Measurements from ENCODE around the gene CD3E. TPM values are rescaled to one million over a fixed set of nuclear protein-coding genes. Genes with fewer than 3 reads are reported as not detected.

The CD3E gene
- total and polyA plus RNA-seq, 2 of the 8 experiments (the other 6 are each of a cell fraction or from before 2014, with no cell fraction given): not detected

DNA sequence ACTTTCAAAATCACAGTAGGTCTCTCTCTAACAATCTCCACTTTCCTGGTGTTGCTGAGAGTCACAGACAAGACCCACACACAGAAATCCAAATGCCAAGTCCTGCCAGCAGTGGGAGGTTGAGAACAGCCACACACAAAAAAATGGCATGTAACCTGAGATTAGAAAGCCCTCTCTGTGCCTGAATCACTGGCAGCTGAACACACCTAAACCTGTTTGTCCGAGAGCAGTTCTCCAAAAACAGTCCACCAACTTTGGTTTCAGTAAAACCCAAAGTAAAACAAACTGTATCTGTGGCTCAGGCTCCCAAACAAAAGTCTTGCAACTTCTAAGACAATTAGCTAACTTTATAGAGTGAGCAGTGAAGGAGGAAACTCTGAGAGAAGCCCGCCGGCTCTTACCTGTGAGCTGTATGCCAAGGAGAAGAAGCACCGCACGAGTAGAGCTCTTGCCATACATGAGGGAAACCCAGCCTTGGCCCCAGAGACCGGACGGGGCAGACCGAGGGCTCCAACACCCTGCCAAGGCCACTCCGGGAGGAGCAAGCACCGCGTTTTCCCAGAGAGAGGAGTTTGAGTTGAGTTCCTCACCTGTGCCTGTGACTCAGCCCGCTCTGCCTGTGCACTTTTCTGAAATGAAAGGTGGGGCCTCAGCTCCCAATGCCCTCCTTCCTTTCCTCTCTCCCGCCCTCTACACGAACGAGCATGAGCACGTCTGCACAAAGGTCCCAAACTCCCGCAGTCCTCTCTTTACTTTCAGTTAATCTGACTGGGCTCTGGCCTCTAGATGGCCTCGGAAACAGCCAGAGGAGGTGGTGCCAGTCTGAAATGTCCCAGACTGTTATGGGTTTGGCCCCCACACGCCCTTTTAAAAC is 40.6 kb upstream of the CD3E start, which contains the start of gene MPZL2 (continued):
- TF ChIP-seq PHF8 (conservative IDR thresholded peaks at IDR 0.05; ENCODE audit: low read depth, low read length) (no peak), POLR2A (IDR thresholded peaks at IDR 0.05; ENCODE audit: control extremely low read depth in 1 of 2, low read depth in 2 of 2, low read length in 2 of 2) (peak in 1 of 2 experiments; percentile 73; a peak in 2 of 3 replicates), SP2 (IDR thresholded peaks at IDR 0.05; ENCODE audit: low read length) (no peak), MAX (IDR thresholded peaks at IDR 0.05) (peak; percentile 11; the same call in 1 of the 2 replicates), CBX8 (IDR thresholded peaks at IDR 0.05; ENCODE audit: borderline replicate concordance, low read depth, low read length) (no peak), CHD1 (IDR thresholded peaks at IDR 0.05; ENCODE audit: low read depth, low read length) (no peak), SP4 (IDR thresholded peaks at IDR 0.05; ENCODE audit: low read length) (no peak), EP300 (IDR thresholded peaks at IDR 0.05; ENCODE audit: borderline replicate concordance in 1 of 2, low read depth in 2 of 2, low read length in 2 of 2) (no peak), SIRT6 (IDR thresholded peaks at IDR 0.05; ENCODE audit: low read length) (no peak), TBP (IDR thresholded peaks at IDR 0.05; ENCODE audit: low read depth, low read length) (peak; percentile 60; the same call in 1 of the 2 replicates), KDM4A (IDR thresholded peaks at IDR 0.05; ENCODE audit: low read depth, low read length, severe bottlenecking) (no peak), BCL11A (IDR thresholded peaks at IDR 0.05; ENCODE audit: low read depth in 2 of 2, low read length in 2 of 2) (no peak), ZNF274 (IDR thresholded peaks at IDR 0.05; ENCODE audit: borderline replicate concordance, extremely low read depth, low read length) (no peak), TAF7 (optimal IDR thresholded peaks at IDR 0.05; ENCODE audit: borderline replicate concordance, low read depth, low read length) (no peak), SAP30 (IDR thresholded peaks at IDR 0.05; ENCODE audit: insufficient read depth, insufficient replicate concordance, low read length) (no peak), BRCA1 (IDR thresholded peaks at IDR 0.05; ENCODE audit: low read depth, low read length) (no peak), NRF1 (IDR thresholded peaks at IDR 0.05; ENCODE audit: low read depth, low read length) (no peak), RAD21 (IDR thresholded peaks at IDR 0.05 in 1 of 2, conservative IDR thresholded peaks at IDR 0.05 in 1 of 2; ENCODE audit: low read depth in 2 of 2, low read length in 2 of 2) (no peak), JUND (IDR thresholded peaks at IDR 0.05; ENCODE audit: low read length) (no peak), RFX5 (IDR thresholded peaks at IDR 0.05; ENCODE audit: borderline replicate concordance, low read depth, low read length) (no peak), CBX5 (IDR thresholded peaks at IDR 0.05; ENCODE audit: low read depth, low read length) (no peak), EZH2 (IDR thresholded peaks at IDR 0.05; ENCODE audit: low read depth, low read length, severe bottlenecking) (no peak), FOSL1 (IDR thresholded peaks at IDR 0.05; ENCODE audit: insufficient read depth, low read depth, low read length) (no peak), BACH1 (IDR thresholded peaks at IDR 0.05; ENCODE audit: low read length) (no peak), CEBPB (IDR thresholded peaks at IDR 0.05; ENCODE audit: low read depth, low read length) (no peak)

All from H1 (cell line).